ENCODE measurements around the gene TCF15.

DNA sequence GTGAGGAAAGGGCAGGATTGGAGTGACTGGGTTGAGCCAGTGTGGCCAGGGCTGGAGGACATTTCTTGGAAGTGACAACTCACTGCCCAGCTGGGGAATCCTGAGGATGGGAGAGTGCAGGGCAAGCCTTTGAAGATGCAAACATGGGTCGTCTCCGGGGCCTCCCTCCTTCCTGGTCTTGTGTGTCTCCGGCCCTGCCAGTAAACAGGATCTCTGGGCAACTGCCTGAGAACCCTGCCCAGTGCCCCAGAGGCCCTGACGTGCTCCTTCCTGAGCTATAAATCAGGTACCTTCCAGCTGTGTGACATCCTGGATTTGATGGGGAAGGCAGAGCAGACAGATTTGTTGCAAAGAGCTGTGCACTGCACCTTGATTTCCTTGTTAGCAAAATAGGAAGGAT is 12.9 kb upstream of the TCF15 start:
- TF ChIP-seq GABPA (IDR thresholded peaks at IDR 0.05 in 1 of 2, conservative IDR thresholded peaks at IDR 0.05 in 1 of 2) (no peak), CTCF (IDR thresholded peaks at IDR 0.05; ENCODE audit: low read depth, low read length, missing input control) (no peak), FOXA1 (IDR thresholded peaks at IDR 0.05) (no peak), EGR1 (IDR thresholded peaks at IDR 0.05; ENCODE audit: low read depth in 2 of 2) (no peak)
